Heart right ventricle (tissue), 16 donors: Measurements from ENCODE around the gene CIC. TPM values are rescaled to one million over a fixed set of nuclear protein-coding genes. Genes with fewer than 3 reads are reported as not detected.

Source experiments
- ATAC-seq, 8 donors: fragments of 200-7000 bp; cut with Tn5 transposase; one replicate each; pipeline ENCODE4 v1.9.1; 2020; ENCODE audit warnings: mild to moderate bottlenecking in 8 of 8, moderate library complexity in 8 of 8, moderate number of reproducible peaks in 1 of 8
- DNase-seq, 2 donors: peaks; one replicate each; pipeline ENCODE4 v3.0.0-alpha.2; 2020
- H3K27ac ChIP-seq, 10 donors: fragments of 200-600 bp; sonication (generic) in 2 of 10; one replicate each; pipeline versions ENCODE4 v1.5.0 to v1.8.0; 2020 to 2022; ENCODE audit warnings: mild to moderate bottlenecking in 3 of 10
- H3K27me3 ChIP-seq, 7 donors: fragments of 200-600 bp; one replicate each; pipeline ENCODE4 v1.8.0; 2021 to 2022; ENCODE audit warnings: mild to moderate bottlenecking in 2 of 7
- H3K36me3 ChIP-seq, 9 donors: fragments of 200-600 bp; sonication (generic) in 1 of 9; one replicate each; pipeline versions ENCODE4 v1.5.0 to v1.8.0; 2020 to 2022; ENCODE audit warnings: mild to moderate bottlenecking in 2 of 9
- H3K4me1 ChIP-seq, 9 donors: fragments of 200-600 bp; sonication (generic) in 1 of 9; one replicate each; pipeline versions ENCODE4 v1.5.0 to v1.8.0; 2020 to 2022; ENCODE audit warnings: mild to moderate bottlenecking in 4 of 9
- H3K4me3 ChIP-seq, 10 donors: fragments of 200-600 bp; sonication (generic) in 2 of 10; one replicate each; pipeline versions ENCODE4 v1.5.0 to v1.8.0; 2020 to 2022; ENCODE audit warnings: mild to moderate bottlenecking in 7 of 10, moderate library complexity in 2 of 10
- H3K9me3 ChIP-seq, 11 donors: fragments of 200-600 bp in 10 of 11; sonication (generic) in 2 of 11; one replicate each; pipeline versions ENCODE4 v1.5.0 to v1.8.0; 2013 to 2022; ENCODE audit warnings: mild to moderate bottlenecking in 2 of 11, control low read depth in 1 of 11, moderate library complexity in 1 of 11
- CTCF ChIP-seq, 9 donors: fragments of 200-600 bp; sonication (generic) in 2 of 9; IDR thresholded peaks; one replicate each; pipeline versions ENCODE4 v1.5.0 to v1.8.0; 2021 to 2022; ENCODE audit warnings: antibody characterized with exemption in 9 of 9, mild to moderate bottlenecking in 5 of 9, moderate library complexity in 1 of 9
- WGBS, 2 donors: extraction: QIAGEN DNeasy Blood & Tissue Kit; methylation state at CpG; one replicate each; pipeline ENCODE4 v1.1.7; 2013; ENCODE audit warnings: inconsistent platforms in 1 of 2; 5-methylcytosine and 5-hydroxymethylcytosine counted together
- intact Hi-C, 10 donors: fragments of 100-400 bp; cut with DNase I; formaldehyde crosslinking; loops; one replicate each; pipeline versions ENCODE4 v1.11.1 to v1.14.2; 2022
- polyA plus RNA-seq, 2 donors: library from polyadenylated mRNA; stranded (reverse); fragments of 200-250 nt; gene quantifications; one replicate each; pipeline ENCODE4 v1.2.3, GENCODE V29; 2013
- total RNA-seq, 10 donors: library from RNA; stranded (reverse); fragmentation: NEBNext Ultra II Directional in 3 of 10; extraction: Animal tissue kit (Norgen Biotek cat#: 25700) in 3 of 10; gene quantifications; one replicate each; pipeline versions ENCODE4 v1.2.1 to v1.2.4, GENCODE V29; 2021 to 2023
- donor health status: Arrhythmogenic right ventricular cardiomyopathy.
- donor health status: ischemic (EF 13 %, LVEDD 7.1; RV severe dilation, severe dysfunction).
- donor health status: healthy with polysubstance abuse.
- donor health status: DM: no; HTN: yes; CAD: no.
- donor health status: DM: no; HTN: no; CAD: no.
- donor health status: ischemic (EF 25% LVEDD 6.9; RV normal size, moderate dysfunction).
- donor health status: ischemic (EF 25% LVEDD 5.7; RV mildly dilated, moderate dysfunction).
- donor health status: healthy.
- donor health status: DM: yes; HTN: yes; CAD: no.
- donor health status: Ischemic cardiomyopathy.
- donor health status: ischemic (EF 35%, LVEDD 5.7; RV mildly dilated, moderate dysfunction).
- donor health status: nonischemic (EF 11% LVEDD 7.7; RV severe dilation, severe dysfunction).
- donor health status: DM: yes; HTN: yes; CAD: no.
- donor health status: PGD.
- donor health status: ischemic (EF 29% LVEDD 5.4; RV normal size, mild dysfunction).
- donor health status: nonischemic (EF 23%, LVEDD 6.1; RV moderate dilation, normal function).

CIC gene
- total and polyA plus RNA-seq, 12 donors: 17.6 to 42.0 (median 32.0) TPM

GRCh38 chr19:42291435-42291810 is 22.4 kb downstream of the CIC start:
- H3K4me3 ChIP-seq: no peak overlapping the region
- peaks cover 0 to 99% (median 65%) of the 10 kb centered on the region in 9 donors for H3K36me3 ChIP-seq
- 62 to 69% methylated on average over 9 of the region's 9 CpGs for WGBS, 2 donors
- intact Hi-C loops: loop anchor here in 3 of 10 donors (5.0 to 10.0 kb wide), 2 partner anchors 44 to 157 kb away; partner anchors contain the start of gene POU2F2 (in 1 of the 3)
- peaks cover 4 to 8% (median 6%) of the 10 kb centered on the region in 9 donors for H3K4me1 ChIP-seq
- H3K9me3 ChIP-seq: no peaks in the 10 kb centered on the region
- ATAC-seq (no peak), DNase-seq (no peak)
- H3K27ac ChIP-seq: no peak overlapping the region
- TF ChIP-seq CTCF (IDR thresholded peaks at IDR 0.05): no peak
- no peaks in the 10 kb centered on the region for H3K27me3 ChIP-seq

- TF ChIP-seq CTCF (IDR thresholded peaks at IDR 0.05): no peak
- Histone ChIP-seq H3K27ac (no peak overlapping the region), H3K4me1 (no peaks in the 10 kb centered on the region), H3K9me3 (no peaks in the 10 kb centered on the region), H3K27me3 (no peaks in the 10 kb centered on the region), H3K4me3 (no peak overlapping the region), H3K36me3 (peaks cover 0 to 98% (median 61%) of the 10 kb centered on the region in 9 donors)
- no peak for ATAC-seq
- no peak for DNase-seq
- 93 to 95% methylated on average over 27 of the region's 27 CpGs for WGBS, 2 donors
- intact Hi-C loops: loop anchor here in 3 of 10 donors (5.0 to 10.0 kb wide), 2 partner anchors 45 to 158 kb away; partner anchors contain the start of gene POU2F2 (in 1 of the 3)
These were observed 23.2 kb downstream of the CIC start for GRCh38 chr19:42292042-42292960.

- Histone ChIP-seq H3K27me3 (no peaks in the 10 kb centered on the region), H3K4me3 (no peak overlapping the region), H3K4me1 (no peaks in the 10 kb centered on the region), H3K9me3 (no peaks in the 10 kb centered on the region), H3K27ac (no peak overlapping the region), H3K36me3 (peaks cover 0 to 91% (median 54%) of the 10 kb centered on the region in 9 donors)
- intact Hi-C loops: loop anchor here in 3 of 10 donors (5.0 to 10.0 kb wide), 2 partner anchors 46 to 158 kb away; partner anchors contain the start of gene POU2F2 (in 1 of the 3)
- ATAC-seq (no peak), DNase-seq (no peak)
- WGBS, 2 donors: 90 to 91% methylated on average over 14 of the region's 14 CpGs
- TF ChIP-seq CTCF (IDR thresholded peaks at IDR 0.05): no peak
These were observed 23.9 kb downstream of the CIC start for GRCh38 chr19:42292963-42293362.

- Histone ChIP-seq H3K4me1 (no peaks in the 10 kb centered on the region), H3K36me3 (peaks cover 0 to 86% (median 48%) of the 10 kb centered on the region in 9 donors), H3K27me3 (no peaks in the 10 kb centered on the region), H3K9me3 (no peaks in the 10 kb centered on the region), H3K27ac (no peak overlapping the region), H3K4me3 (no peak overlapping the region)
- intact Hi-C loops: loop anchor here in 3 of 10 donors (5.0 to 10.0 kb wide), 2 partner anchors 46 to 159 kb away; partner anchors contain the start of gene POU2F2 (in 1 of the 3)
- no peak for ATAC-seq
- DNase-seq: no peak
- no peak for TF ChIP-seq CTCF (IDR thresholded peaks at IDR 0.05)
- WGBS, 2 donors: 81 to 86% methylated on average over 17 of the region's 17 CpGs
These were observed 24.5 kb downstream of the CIC start for GRCh38 chr19:42293540-42293939.
